Measurements from ENCODE around the gene PLPP2.
"Not testable (repeated sequence)": the region's sequence is repeated elsewhere in the genome, so short reads cannot be mapped to it uniquely, and the experiment has no call there.

The PLPP2 gene

GRCh38 chr19:292281-292884 is 1.2 kb upstream of the PLPP2 start:
- no peak for DNase-seq

GRCh38 chr19:291561-292280 is 518 bp upstream of the PLPP2 start:
- no peak for DNase-seq

- peak; percentile 86 for DNase-seq
Measured at GRCh38 chr19:290372-291005, 714 bp downstream of the PLPP2 start.

GRCh38 chr19:289651-290371 is 1.4 kb downstream of the PLPP2 start:
- DNase-seq: peak; percentile 86

- DNase-seq: no peak
Measured at GRCh38 chr19:288911-289310, 2.3 kb downstream of the PLPP2 start.

GRCh38 chr19:287381-287871 is 3.8 kb downstream of the PLPP2 start:
- no peak for DNase-seq

GRCh38 chr19:283395-283794 is 7.8 kb downstream of the PLPP2 start:
- no peak for DNase-seq

- no peak for DNase-seq
Measured at GRCh38 chr19:282501-282900, 8.7 kb downstream of the PLPP2 start.

GRCh38 chr19:281992-282391 is 9.2 kb downstream of the PLPP2 start:
- no peak for DNase-seq

- DNase-seq: no peak
Measured at GRCh38 chr19:281156-281853, 9.9 kb downstream of the PLPP2 start.

- DNase-seq: no peak
Measured at GRCh38 chr19:280541-281009, 10.6 kb downstream of the PLPP2 start.

GRCh38 chr19:279656-280055 is 11.5 kb downstream of the PLPP2 start:
- no peak for DNase-seq

GRCh38 chr19:279231-279630 is 12.0 kb downstream of the PLPP2 start:
- DNase-seq: no peak

GRCh38 chr19:277581-278165 is 13.5 kb downstream of the PLPP2 start:
- no peak for DNase-seq

- DNase-seq: no peak
Measured at GRCh38 chr19:277131-277530, 14.1 kb downstream of the PLPP2 start.

GRCh38 chr19:275958-276646 is 15.1 kb downstream of the PLPP2 start:
- no peak for DNase-seq

GRCh38 chr19:275000-275399 is 16.2 kb downstream of the PLPP2 start:
- no peak for DNase-seq

GRCh38 chr19:273393-273792 is 17.8 kb downstream of the PLPP2 start:
- DNase-seq: no peak

GRCh38 chr19:271856-272255 is 19.3 kb downstream of the PLPP2 start:
- DNase-seq: no peak

GRCh38 chr19:270766-271318 is 20.4 kb downstream of the PLPP2 start:
- not testable (repeated sequence) for DNase-seq

GRCh38 chr19:269241-269640 is 22.0 kb downstream of the PLPP2 start:
- DNase-seq: no peak
